CD4-positive, alpha-beta T cell treated with Interleukin-1 beta for 1 hour (primary cell): Measurements from ENCODE around the gene CMSS1.
A peak's percentile ranks its signal among the peaks of the same experiment; 100 is the strongest.
"Not testable (repeated sequence)": the region's sequence is repeated elsewhere in the genome, so short reads cannot be mapped to it uniquely, and the experiment has no call there.

Source experiments
- DNase-seq, 2 donors: peaks; one replicate each; pipeline ENCODE4 v3.0.0-alpha.2; 2020 to 2022

CMSS1 gene

DNA sequence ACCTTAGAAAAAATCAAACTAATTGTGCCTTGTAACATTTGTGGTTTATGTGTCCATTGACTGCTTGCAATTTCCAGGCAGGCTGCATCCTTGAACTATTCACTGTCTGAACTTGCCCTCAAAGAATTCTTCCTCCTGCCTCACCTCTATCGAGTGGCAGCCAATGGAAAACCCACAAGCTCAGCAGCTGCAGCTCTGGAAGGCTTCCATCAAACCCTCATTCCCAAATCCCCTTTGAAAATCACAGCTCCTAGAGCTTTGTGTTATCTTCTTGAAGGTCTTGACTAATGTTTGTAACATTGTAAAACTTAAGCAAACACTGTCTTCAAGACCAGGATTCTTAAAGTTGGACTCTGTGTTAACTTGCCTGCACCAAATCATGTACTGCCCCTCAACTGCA lies 215.5 kb downstream of the CMSS1 start:
- no peak for DNase-seq

DNA sequence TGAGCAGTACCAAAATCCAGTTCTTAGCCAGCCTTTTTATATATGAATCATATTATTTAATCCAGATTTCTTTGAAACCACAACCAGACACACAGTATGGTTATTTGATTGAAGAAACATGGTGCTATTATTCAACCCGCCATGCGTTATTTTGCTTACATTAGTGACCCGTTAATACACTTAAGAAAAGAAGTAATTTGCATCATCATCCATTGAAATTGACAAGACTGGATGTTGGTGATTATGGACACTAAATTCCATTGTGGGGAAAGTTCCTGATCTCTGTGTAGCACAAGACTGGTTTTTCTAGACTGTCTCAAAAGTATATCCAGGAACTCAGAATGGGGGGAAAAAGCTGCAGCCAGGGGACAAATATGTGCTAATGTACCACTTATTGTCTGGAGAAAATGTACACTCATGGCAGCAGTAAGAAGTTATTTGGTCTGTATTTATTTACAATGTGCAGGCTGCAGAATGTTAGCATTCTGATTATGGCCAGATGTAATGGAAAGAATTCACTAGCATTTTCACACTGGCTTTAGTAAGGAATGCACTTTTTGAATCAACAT lies 216.3 kb downstream of the CMSS1 start:
- DNase-seq, result no peak

GRCh38 chr3:100039075-100039474 lies 221.4 kb downstream of the CMSS1 start:
- no peak for DNase-seq

DNA sequence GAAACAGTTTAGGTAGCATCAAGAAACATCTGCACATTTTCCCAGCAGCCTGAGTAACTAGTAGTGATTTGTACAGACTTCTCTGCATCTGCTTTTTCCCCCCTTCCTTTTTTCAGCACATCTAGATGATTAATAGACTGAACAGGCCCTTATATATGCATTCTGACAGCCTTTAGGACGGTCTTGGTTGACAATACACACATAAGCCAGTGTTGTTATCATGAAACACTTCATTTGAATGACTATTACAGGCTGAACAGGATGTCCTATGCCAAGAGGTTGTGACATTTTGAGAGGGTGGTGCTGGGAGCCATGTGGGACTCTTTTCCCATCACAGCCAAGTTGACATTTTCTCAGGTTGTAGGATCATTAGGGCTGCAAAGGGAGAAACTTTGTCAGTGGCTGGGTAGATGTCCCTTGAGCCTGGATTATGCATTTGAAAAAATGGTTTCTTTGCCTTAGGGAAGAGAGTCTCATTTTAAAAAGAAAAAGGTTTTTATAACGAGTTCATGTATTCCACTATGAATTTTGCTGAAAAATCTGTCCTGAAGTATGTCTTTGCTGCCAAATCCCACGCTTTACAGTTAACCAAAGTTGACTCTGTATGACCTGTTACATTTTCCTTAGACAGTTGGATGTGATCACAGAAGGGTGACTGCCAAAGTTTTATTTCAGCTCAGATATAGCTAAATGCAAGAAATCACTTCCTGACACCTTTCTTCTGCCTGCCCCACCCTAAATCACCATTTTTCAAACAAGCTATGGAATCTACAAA lies 223.0 kb downstream of the CMSS1 start:
- no peak for DNase-seq

DNA sequence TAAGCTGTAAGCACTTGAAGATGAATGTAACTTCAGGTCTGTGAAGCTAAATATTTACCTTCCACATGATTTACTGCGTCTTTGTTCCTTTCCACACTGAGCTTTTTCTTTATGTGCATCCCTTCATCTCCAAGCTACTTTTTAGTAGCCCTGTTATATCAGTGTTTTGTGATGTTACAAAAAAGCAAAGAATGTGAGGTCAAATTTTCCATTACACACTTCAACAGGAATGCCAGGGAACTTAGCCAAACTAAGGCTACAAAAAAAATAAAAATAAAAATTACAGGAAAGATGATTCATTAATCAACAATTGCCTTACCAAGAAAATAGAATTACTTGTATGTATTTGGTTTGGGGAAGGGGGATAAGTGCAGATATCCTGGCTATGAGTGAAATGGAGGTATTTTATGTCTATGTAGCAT lies 223.7 kb downstream of the CMSS1 start:
- no peak for DNase-seq

GRCh38 chr3:100042166-100042981 lies 224.7 kb downstream of the CMSS1 start:
- DNase-seq, result no peak

GRCh38 chr3:100043271-100043670 lies 225.6 kb downstream of the CMSS1 start:
- DNase-seq, result no peak

GRCh38 chr3:100044369-100044768 lies 226.7 kb downstream of the CMSS1 start:
- DNase-seq, result peak in 1 of 2 donors; percentile 3

- DNase-seq, result peak in 1 of 2 donors; percentile 1
These were observed 228.0 kb downstream of the CMSS1 start for GRCh38 chr3:100045696-100046095.

DNA sequence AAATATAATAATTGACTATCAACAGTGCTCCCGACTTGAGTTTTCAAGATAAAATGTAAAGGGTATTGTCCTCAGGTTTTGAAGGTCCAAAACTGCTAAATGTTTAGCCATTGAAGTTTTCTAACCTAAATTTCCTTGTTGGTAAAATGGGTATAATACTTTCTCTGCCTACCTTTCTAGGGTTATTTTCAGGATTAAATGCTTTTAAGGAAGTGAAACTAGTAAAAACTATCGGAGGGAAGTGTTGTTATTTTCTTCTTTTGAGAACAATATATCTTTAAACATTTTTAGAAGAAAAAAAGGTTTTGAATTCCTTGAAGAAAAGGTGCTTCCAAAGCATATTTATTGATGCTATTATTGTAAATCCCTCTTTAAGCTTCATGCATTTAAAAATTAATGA lies 229.3 kb downstream of the CMSS1 start:
- DNase-seq, result no peak

DNA sequence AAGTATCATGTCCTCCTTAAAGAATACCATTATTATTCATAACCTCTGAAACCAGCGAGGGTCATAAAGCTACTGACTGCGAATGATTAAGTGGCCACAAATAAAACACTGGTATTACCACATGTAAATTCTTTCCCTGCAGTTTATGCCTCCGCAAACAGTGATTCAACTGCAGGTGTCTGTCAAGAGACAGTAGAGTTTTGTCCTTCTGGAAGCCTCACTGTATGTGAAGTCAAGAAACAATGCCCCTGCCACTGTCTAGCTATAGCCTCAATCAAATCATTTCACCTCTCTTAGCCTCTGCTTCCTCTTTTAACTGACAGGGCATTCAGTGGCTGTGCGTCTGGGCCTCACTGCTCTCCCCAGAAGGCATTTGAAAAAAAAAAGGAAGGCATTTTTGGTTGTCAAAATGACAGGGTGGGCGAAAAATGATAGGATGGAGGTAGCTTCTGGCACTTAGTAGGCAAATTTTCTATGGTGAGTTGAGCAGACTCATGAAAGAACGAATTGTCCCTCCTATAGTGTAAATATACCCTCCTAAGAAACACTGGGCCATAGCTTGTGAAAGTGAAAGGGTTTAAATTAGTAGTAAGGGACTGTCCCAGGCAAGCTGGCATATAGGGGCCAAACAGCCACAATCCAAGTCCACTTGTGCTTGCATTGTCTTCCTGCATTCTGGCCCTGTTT lies 229.9 kb downstream of the CMSS1 start:
- peak in 1 of 2 donors; percentile 30 for DNase-seq

GRCh38 chr3:100048248-100048647 lies 230.6 kb downstream of the CMSS1 start:
- DNase-seq, result no peak

DNA sequence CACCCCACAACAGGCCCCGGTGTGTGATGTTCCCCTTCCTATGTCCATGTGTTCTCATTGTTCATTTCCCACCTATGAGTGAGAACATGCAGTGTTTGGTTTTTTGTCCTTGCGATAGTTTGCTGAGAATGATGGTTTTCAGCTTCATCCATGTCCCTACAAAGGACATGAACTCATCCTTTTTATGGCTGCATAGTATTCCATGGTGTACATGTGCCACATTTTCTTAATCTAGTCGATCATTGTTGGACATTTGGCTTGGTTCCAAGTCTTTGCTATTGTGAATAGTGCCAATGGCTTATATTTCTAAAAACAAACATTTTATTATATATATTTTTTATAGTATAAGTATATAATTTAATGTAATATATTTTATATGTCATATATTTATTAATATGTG lies 233.9 kb downstream of the CMSS1 start:
- DNase-seq, result not testable (repeated sequence)

DNA sequence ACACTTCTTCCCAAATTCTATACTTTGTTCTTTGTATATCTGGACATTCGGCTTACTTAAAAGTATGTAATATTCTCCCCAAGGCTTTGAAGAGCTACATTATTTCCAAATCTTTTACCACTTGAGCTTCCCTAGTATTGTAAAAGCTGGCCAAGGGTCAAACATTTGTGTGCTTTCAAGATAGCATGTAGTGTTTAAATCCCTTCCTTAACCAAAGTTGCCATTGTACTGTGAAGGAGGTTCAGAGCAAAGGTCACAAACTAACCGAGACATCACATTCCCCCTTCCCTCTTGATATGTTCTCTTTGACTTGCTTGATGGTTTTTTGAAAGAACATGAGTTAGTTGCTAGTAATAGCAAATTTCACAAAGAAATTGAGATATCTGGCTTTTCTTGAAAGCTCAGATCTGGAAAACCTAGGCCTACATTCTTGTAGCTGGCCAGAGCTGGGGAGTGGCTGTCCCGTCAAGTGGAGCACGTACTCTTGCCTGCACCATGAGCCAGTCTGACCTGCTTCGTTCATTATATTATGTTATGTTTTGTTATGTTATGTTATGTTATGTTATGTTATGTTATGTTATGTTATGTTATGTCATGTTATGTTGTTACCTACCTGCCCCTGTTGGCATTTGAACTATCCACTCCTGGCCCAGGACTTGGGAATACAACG lies 236.4 kb downstream of the CMSS1 start:
- no peak for DNase-seq

GRCh38 chr3:100057716-100058575 lies 240.3 kb downstream of the CMSS1 start:
- DNase-seq, result no peak

DNA sequence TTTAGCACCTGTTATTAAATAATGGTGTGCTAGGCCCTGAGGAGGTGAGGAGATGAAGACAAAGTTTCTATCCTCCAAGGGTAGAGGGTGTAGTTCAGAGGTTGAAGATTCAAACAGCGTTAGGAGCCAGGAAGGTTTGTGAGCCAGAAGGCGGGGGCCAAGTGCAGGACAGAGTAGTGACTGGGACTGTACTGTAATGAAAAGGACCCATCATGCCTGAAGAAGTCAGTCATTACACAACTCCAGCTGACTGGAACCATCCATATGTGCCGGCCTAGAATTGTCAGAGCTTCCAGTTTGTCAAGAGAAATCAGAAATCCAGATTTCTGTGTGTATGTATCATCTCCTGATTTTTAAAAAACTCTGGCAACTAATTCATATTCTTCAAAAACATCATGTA lies 241.8 kb downstream of the CMSS1 start:
- DNase-seq, result no peak

DNA sequence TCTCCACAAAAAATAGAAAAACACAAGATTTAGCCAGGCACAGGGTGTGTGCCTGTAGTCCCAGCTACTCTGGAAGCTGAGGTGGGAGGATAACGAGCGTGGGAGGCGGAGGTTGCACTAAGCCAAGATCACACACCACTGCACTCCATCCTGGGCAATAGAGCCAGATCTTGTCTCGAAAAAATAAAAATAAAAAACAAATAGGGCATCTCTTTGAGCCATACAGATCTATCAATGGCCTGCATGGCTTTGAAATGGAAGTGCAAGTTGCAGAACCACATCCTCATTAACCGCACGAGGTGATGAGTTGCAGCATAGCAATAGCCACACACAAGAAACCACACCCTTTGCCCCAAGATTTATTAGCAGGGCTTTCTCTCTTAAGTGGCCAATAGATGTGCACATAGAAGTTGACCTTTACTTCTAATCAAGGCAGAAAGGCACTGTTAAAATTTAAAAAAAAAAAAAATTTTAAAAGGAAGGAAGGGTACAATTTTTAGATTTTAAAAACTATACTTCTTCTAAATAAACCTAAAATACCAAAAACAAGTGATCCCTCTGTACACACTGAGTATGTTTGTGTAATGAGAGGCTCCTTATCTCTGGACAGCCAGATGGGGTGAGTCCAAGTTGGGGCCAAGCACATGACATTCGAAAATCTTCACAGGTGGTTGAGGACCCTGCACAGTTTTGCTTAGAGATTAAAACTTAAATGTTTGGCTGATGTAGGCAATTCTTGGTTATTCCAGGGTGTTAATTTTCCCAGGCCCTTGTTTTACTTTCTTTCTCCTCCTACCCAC lies 243.2 kb downstream of the CMSS1 start:
- DNase-seq, result peak in 1 of 2 donors; percentile 17

DNA sequence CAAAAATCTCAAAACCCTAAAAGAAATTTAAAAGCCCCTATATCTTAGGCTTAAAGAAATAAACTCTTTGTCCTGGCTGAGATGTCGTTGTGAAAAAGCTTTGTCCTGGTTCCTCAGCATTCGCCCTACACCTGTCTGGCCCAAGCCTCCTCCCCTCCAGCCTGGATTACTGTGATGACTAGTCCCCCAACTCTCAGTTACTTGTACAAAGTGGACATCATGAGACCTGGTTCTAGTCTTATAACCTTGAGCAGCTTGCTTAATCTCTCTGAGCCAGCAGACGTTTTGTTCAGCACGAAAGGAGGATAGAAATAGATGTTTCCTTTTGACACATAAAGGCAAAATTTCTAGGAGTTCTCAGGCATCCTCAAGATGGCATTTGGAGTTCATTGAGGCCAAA lies 245.0 kb downstream of the CMSS1 start:
- DNase-seq, result no peak

DNA sequence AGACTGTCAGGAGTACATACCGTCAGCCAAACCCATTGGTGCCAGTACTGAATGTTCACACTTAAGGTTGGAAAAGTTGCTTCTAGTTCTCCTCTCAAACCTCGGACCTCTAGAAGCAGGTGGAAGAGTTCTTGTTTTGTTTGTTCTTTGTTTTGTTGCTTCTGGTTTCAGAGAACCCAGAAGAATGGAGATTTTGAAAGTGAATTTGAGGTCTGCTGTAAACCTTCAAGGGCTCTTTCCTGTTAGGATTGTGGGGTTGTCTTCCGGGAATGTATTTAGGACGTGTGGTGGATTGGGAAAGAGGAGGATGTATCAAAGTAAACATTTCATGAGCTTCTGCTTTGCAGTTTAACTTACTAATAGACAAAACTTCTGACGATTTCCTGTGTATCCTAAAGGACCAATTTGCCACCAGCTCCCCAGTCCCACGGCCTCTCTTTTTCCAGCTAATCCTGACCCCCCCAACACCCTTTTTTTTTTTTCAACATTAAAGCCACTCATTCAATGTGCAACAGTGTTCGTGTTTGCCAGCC lies 246.3 kb downstream of the CMSS1 start:
- DNase-seq, result no peak

DNA sequence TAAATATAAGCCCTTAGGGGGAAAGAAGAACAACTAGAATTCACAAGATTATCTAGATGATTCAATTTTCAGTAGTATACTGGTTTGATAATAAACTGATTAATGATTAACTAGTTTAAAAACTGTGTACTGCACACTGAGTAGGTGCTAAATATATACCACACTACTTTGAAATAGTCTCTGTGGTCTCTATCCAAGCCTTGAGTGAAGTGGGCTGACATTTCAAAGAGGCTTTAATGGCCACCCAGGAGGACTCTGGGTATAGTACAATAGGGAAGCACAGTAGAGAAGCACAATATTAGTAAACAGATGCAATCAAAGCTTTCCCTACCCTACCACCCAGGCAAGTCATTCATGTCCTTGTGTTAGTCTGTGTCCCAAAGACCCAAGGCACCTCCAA lies 249.9 kb downstream of the CMSS1 start:
- no peak for DNase-seq
